Measurements from ENCODE around the gene GLRA1. TPM values are rescaled to one million over a fixed set of nuclear protein-coding genes. Genes with fewer than 3 reads are reported as not detected.
"Not testable (repeated sequence)": the region's sequence is repeated elsewhere in the genome, so short reads cannot be mapped to it uniquely, and the experiment has no call there.

The GLRA1 gene
- total RNA-seq, 2 experiments from 2014 or later, result not detected

- POLR2A ChIA-PET, result interaction anchor here (2.7 kb wide), 2 partner anchors 11 to 15 kb away, joined by 8 to 20 read pairs; partner anchors contain the start of gene G3BP1
- ATAC-seq (no peak), DNase-seq (no peak)
- CTCF ChIA-PET, result interaction anchor here (0.8 to 1.5 kb wide), 3 partner anchors 13 to 44 kb away, joined by 3 read pairs; partner anchors contain the start of gene G3BP1
- intact Hi-C loops (cut with micrococcal nuclease), result no loop called here
- Mint-ChIP-seq H3K36me3 (ENCODE audit: low read depth) (peaks cover 36% of the 10 kb centered on the region), H3K4me3 (no peak overlapping the region), H3K27ac (peak overlapping the region; percentile 25), H3K27me3 (no peaks in the 10 kb centered on the region), H3K4me1 (ENCODE audit: low read depth) (peaks cover 64% of the 10 kb centered on the region), H3K9me3 (no peaks in the 10 kb centered on the region)
- TF ChIP-seq, protein P1, sequence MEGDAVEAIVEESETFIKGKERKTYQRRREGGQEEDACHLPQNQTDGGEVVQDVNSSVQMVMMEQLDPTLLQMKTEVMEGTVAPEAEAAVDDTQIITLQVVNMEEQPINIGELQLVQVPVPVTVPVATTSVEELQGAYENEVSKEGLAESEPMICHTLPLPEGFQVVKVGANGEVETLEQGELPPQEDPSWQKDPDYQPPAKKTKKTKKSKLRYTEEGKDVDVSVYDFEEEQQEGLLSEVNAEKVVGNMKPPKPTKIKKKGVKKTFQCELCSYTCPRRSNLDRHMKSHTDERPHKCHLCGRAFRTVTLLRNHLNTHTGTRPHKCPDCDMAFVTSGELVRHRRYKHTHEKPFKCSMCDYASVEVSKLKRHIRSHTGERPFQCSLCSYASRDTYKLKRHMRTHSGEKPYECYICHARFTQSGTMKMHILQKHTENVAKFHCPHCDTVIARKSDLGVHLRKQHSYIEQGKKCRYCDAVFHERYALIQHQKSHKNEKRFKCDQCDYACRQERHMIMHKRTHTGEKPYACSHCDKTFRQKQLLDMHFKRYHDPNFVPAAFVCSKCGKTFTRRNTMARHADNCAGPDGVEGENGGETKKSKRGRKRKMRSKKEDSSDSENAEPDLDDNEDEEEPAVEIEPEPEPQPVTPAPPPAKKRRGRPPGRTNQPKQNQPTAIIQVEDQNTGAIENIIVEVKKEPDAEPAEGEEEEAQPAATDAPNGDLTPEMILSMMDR (IDR thresholded peaks at IDR 0.05), result no peak
Measured at GRCh38 chr5:151784141-151784540, 140.5 kb downstream of the GLRA1 start.

DNA sequence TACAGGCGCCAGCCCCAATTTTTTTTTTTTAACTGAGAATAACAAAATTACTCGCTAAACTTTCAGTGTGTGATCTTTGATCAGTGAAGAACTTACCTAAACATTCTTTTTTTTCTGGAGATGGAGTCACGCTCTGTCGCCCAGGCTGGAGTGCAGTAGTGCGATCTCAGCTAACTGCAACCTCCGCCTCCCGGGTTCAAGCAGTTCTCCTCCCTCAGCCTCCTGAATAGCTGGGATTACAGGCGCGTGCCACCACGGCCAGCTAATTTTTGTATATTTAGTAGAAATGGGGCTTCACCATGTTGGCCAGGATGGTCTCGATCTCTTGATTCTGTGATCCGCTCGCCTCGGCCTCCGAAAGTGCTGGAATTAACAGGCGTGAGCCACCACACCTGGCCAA lies 141.0 kb downstream of the GLRA1 start:
- ChIA-PET POLR2A (interaction anchor here (2.7 kb wide), 1 partner anchor 11 kb away, joined by 20 read pairs; the partner anchor contains the start of gene G3BP1), CTCF (interaction anchor here (1.5 kb wide), 1 partner anchor 44 kb away, joined by 3 read pairs; no protein-coding TSS in a partner anchor)
- H3K27ac Mint-ChIP-seq; DNase-seq; H3K9me3 Mint-ChIP-seq; intact Hi-C loops (cut with micrococcal nuclease); H3K4me3 Mint-ChIP-seq; ATAC-seq; H3K27me3 Mint-ChIP-seq: not testable (repeated sequence)
- Mint-ChIP-seq H3K4me1 (ENCODE audit: low read depth) (peaks cover 68% of the 10 kb centered on the region), H3K36me3 (ENCODE audit: low read depth) (peaks cover 38% of the 10 kb centered on the region)

DNA sequence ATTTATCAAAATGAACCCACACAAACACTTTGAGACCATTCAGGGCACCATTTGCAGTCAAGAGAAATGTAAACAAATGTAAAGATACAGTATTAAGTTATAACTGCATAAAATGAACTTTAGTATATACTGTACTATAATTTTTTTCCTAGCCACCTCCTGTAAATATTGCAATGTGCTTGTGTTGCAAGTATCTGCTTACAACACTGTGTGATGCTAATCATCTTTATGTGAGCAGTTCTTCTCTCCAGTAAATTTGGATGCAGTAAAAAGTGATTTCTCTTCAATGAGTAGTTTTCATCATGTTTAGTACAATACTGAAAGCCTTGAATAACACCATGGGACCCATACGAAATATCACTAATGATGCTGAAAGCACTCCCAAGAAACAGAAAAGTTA lies 143.4 kb downstream of the GLRA1 start:
- Mint-ChIP-seq H3K9me3 (no peaks in the 10 kb centered on the region), H3K4me3 (no peak overlapping the region), H3K36me3 (ENCODE audit: low read depth) (peaks cover 44% of the 10 kb centered on the region), H3K27me3 (no peaks in the 10 kb centered on the region), H3K27ac (peak overlapping the region; percentile 56), H3K4me1 (ENCODE audit: low read depth) (peaks cover 79% of the 10 kb centered on the region)
- ChIA-PET POLR2A (no interaction called here), CTCF (interaction anchor here (1.4 kb wide), 1 partner anchor 122 kb away, joined by 3 read pairs; no protein-coding TSS in a partner anchor)
- ATAC-seq, result no peak
- intact Hi-C loops (cut with micrococcal nuclease), result no loop called here
- TF ChIP-seq, protein P1 (IDR thresholded peaks at IDR 0.05), result no peak
- DNase-seq, result no peak

DNA sequence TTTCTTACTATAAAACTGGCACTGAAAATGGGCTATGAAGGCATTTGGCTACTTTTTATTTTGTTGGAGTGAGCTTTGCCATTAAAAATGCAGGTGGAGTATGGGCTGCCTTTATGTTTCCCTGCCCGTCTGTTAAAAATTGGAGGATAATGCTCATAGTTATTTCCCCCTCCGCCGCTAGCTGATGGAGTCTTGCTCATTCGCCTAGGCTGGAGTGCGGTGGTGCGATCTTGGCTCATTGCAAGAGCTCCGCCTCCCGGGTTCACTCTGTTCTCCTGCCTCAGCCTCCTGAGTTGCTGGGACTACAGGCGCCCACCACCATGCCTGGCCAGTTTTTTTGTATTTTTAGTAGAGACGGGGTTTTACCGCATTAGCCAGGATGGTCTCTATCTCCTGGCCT lies 144.3 kb downstream of the GLRA1 start:
- DNase-seq (no peak), ATAC-seq (no peak)
- peak overlapping the region; percentile 37 for H3K27ac Mint-ChIP-seq
- POLR2A ChIA-PET, result interaction anchor here (0.5 kb wide), 1 partner anchor 52 kb away, joined by 3 read pairs; no protein-coding TSS in a partner anchor
- intact Hi-C loops (cut with micrococcal nuclease), result no loop called here
- H3K4me3 Mint-ChIP-seq, result no peak overlapping the region
- TF ChIP-seq, protein P1 (IDR thresholded peaks at IDR 0.05), result no peak
- peaks cover 50% of the 10 kb centered on the region for H3K36me3 Mint-ChIP-seq (ENCODE audit: low read depth)
- CTCF ChIA-PET, result interaction anchor here (1.4 kb wide), 1 partner anchor 121 kb away, joined by 3 read pairs; no protein-coding TSS in a partner anchor
- H3K4me1 Mint-ChIP-seq (ENCODE audit: low read depth), result peaks cover 82% of the 10 kb centered on the region
- H3K9me3 Mint-ChIP-seq, result no peaks in the 10 kb centered on the region
- H3K27me3 Mint-ChIP-seq, result no peaks in the 10 kb centered on the region

- ChIA-PET CTCF (no interaction called here), POLR2A (interaction anchor here (0.5 kb wide), 1 partner anchor 52 kb away, joined by 3 read pairs; no protein-coding TSS in a partner anchor)
- DNase-seq, result no peak
- intact Hi-C loops (cut with micrococcal nuclease), result no loop called here
- Mint-ChIP-seq H3K4me3 (no peak overlapping the region), H3K27me3 (no peaks in the 10 kb centered on the region), H3K9me3 (no peaks in the 10 kb centered on the region), H3K4me1 (ENCODE audit: low read depth) (peaks cover 84% of the 10 kb centered on the region), H3K36me3 (ENCODE audit: low read depth) (peaks cover 56% of the 10 kb centered on the region), H3K27ac (peak overlapping the region; percentile 68)
- no peak for ATAC-seq
- TF ChIP-seq, protein P1 (IDR thresholded peaks at IDR 0.05), result no peak
Measured at GRCh38 chr5:151779531-151780125, 145.0 kb downstream of the GLRA1 start.

All from activated CD8-positive, alpha-beta T cell treated with anti-CD3 and anti-CD28 coated beads for 36 hours (primary cell).